HUES6 (cell line): ENCODE results near the gene IQGAP2.

ENCODE experiments used
- H3K27ac ChIP-seq: 2 replicates; pipeline ENCODE4 v1.7.0; 2013; ENCODE audit warnings: low read depth, mild to moderate bottlenecking, low read length, inconsistent platforms
- H3K27me3 ChIP-seq: 2 replicates; pipeline ENCODE4 v1.6.1; 2013; ENCODE audit warnings: low read length; ENCODE audit not compliant: control insufficient read depth, insufficient read depth
- H3K36me3 ChIP-seq: 2 replicates; pipeline ENCODE4 v1.6.1; 2013; ENCODE audit warnings: low read length; ENCODE audit not compliant: control insufficient read depth, insufficient read depth
- H3K4me1 ChIP-seq: 2 replicates; pipeline ENCODE4 v1.6.1; 2013; ENCODE audit warnings: low read length; ENCODE audit not compliant: control insufficient read depth, insufficient read depth
- H3K4me3 ChIP-seq: 2 replicates; pipeline ENCODE4 v1.5.1; 2013; ENCODE audit warnings: low read depth, low read length
- H3K9ac ChIP-seq: one replicate; pipeline ENCODE4 v1.6.1; 2013; ENCODE audit warnings: mild to moderate bottlenecking, low read length
- H3K9me3 ChIP-seq: 2 replicates; pipeline ENCODE4 v1.6.1; 2013; ENCODE audit warnings: low read depth, low read length; ENCODE audit not compliant: control insufficient read depth, insufficient read depth

IQGAP2 gene

GRCh38 chr5:76663573-76663972 is 260.5 kb downstream of the IQGAP2 start:
- Histone ChIP-seq H3K9ac (no peak overlapping the region), H3K27ac (no peak overlapping the region), H3K36me3 (peaks cover 18% of the 10 kb centered on the region; the same call in 1 of the 2 replicates), H3K27me3 (no peaks in the 10 kb centered on the region), H3K4me3 (no peak overlapping the region), H3K4me1 (no peaks in the 10 kb centered on the region; the same call in 1 of the 2 replicates), H3K9me3 (no peaks in the 10 kb centered on the region)

- Histone ChIP-seq H3K9me3 (no peaks in the 10 kb centered on the region), H3K9ac (no peak overlapping the region), H3K4me1 (no peaks in the 10 kb centered on the region; the same call in 1 of the 2 replicates), H3K27me3 (no peaks in the 10 kb centered on the region), H3K27ac (no peak overlapping the region), H3K36me3 (peaks cover 14% of the 10 kb centered on the region; the same call in 1 of the 2 replicates), H3K4me3 (no peak overlapping the region)
Measured at GRCh38 chr5:76664079-76664478, 261.0 kb downstream of the IQGAP2 start.

- no peaks in the 10 kb centered on the region for H3K9me3 ChIP-seq
- no peak overlapping the region for H3K9ac ChIP-seq
- peaks cover 20% of the 10 kb centered on the region for H3K36me3 ChIP-seq
- no peak overlapping the region for H3K4me3 ChIP-seq
- H3K27me3 ChIP-seq: no peaks in the 10 kb centered on the region
- H3K27ac ChIP-seq: no peak overlapping the region
- H3K4me1 ChIP-seq: no peaks in the 10 kb centered on the region; the same call in 1 of the 2 replicates
Measured at GRCh38 chr5:76667495-76667894, 264.4 kb downstream of the IQGAP2 start.

DNA sequence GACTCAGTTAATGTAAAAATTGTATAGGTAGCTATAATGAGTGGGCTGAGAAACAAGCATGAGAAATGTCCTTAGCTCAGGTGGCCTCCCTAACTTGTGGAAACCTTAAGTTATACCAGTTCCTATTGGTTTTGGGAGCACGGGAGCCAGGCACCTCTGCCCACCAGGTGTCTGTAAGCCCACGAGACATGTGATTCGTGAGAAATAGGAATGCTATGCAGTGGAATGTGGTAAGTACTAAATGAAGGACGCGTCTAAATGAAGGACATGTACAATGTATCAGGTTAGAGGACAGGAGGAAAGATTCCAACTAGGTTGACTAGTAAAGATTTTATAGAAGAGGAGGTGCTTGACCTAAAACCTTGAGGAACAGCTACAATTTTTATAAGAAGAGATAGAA is 266.2 kb downstream of the IQGAP2 start:
- Histone ChIP-seq H3K36me3 (peaks cover 23% of the 10 kb centered on the region), H3K9ac (no peak overlapping the region), H3K9me3 (no peaks in the 10 kb centered on the region), H3K4me1 (no peaks in the 10 kb centered on the region), H3K27me3 (no peaks in the 10 kb centered on the region), H3K4me3 (no peak overlapping the region), H3K27ac (no peak overlapping the region)

DNA sequence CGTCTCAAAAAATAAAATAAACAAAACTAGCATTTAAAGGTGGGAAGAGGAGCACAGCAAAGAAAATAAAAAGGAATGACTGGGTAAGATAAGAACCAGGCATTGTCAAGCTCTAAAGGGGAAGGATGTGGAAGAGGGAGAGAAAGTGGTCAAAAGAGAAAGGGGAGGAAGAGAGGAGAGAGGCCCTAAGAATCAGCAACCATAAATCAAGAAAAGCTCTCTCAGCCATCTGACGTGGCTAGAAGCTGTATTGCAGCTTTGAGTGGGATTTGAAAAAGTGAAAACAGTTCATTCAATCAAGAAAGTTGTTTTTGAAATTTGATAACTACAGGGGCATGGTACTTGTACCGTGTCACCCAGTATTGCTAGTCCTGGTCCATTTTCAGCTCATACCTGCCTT is 267.4 kb downstream of the IQGAP2 start:
- Histone ChIP-seq H3K36me3 (peaks cover 34% of the 10 kb centered on the region), H3K9ac (no peak overlapping the region)

DNA sequence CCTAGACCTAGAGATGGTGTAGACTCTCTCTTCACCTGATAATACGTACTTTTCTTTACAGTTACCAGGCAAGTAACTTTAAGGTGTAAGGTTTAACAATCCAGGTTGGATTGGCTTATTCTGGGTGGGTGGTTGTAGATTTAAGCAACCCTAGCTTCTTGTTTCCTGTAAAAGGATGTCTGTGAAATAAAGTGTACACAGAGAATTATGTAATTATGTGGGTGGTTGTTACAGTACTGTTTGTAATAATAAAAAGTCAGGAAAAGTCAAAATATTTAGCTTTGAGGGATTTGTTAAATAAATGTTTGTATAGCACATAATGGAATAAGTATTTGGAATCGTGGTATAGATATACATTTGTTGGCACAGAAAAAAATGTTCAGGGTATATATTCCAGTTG is 269.2 kb downstream of the IQGAP2 start:
- no peak overlapping the region for H3K27ac ChIP-seq
- no peaks in the 10 kb centered on the region for H3K27me3 ChIP-seq
- H3K9me3 ChIP-seq: no peaks in the 10 kb centered on the region
- no peak overlapping the region for H3K4me3 ChIP-seq
- no peak overlapping the region for H3K9ac ChIP-seq
- H3K4me1 ChIP-seq: no peaks in the 10 kb centered on the region
- peaks cover 37% of the 10 kb centered on the region for H3K36me3 ChIP-seq

More for the DNA sequence above, 267.4 kb downstream of the IQGAP2 start:
- H3K4me3 ChIP-seq: no peak overlapping the region
- H3K27ac ChIP-seq: no peak overlapping the region
- no peaks in the 10 kb centered on the region for H3K4me1 ChIP-seq
- H3K27me3 ChIP-seq: no peaks in the 10 kb centered on the region
- H3K9me3 ChIP-seq: no peaks in the 10 kb centered on the region

DNA sequence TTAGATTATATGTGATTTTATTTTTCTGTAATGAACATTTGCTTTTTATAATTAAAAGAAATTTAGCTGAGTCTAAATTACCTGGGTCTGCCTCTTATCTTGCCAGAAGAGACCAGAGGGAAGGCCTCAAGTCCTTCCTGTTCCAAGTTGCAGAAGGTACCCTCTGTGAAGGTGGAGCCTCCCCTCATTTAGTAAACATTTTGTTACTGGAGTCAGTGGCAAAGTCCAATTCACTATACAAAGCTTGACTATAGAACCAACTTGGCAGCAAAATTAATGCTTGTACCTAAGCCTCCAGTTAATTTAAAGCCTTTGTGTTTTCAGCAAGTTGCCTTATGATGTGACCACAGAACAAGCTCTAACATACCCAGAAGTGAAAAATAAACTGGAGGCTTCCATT is 270.0 kb downstream of the IQGAP2 start:
- no peak overlapping the region for H3K27ac ChIP-seq
- H3K9me3 ChIP-seq: no peaks in the 10 kb centered on the region
- no peaks in the 10 kb centered on the region for H3K4me1 ChIP-seq
- no peaks in the 10 kb centered on the region for H3K27me3 ChIP-seq
- no peak overlapping the region for H3K4me3 ChIP-seq
- peaks cover 39% of the 10 kb centered on the region for H3K36me3 ChIP-seq
- no peak overlapping the region for H3K9ac ChIP-seq

DNA sequence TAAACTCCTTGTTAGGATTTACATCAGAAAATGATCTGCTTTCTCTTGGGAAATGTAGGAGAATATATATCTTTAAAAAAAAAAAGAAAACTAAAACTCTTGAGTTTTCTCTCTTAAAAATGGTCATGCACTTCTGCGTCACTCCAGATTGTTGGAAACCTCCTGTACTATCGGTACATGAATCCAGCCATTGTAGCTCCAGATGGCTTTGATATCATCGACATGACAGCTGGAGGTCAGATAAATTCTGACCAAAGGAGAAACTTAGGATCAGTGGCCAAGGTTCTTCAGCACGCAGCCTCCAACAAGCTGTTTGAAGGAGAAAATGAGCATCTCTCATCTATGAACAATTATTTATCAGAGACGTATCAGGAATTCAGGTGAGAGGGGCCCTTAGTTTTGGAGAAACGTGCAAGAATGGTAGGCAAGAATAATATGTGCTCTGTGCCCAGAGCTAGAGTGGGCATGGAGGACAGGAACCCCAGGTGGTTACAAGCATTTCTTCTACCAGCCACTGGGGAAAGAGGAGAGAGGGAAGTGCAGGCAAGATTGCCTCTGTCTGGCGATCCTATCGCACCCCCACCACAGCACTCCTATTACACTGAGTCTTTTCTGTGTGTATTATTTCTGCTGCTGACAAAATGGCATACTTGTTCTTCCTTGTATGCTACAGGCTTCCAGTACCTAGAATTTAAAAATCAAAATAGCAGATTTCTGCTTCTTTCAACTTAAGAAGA is 271.4 kb downstream of the IQGAP2 start:
- Histone ChIP-seq H3K36me3 (peaks cover 36% of the 10 kb centered on the region), H3K27ac (no peak overlapping the region), H3K9me3 (no peaks in the 10 kb centered on the region), H3K27me3 (no peaks in the 10 kb centered on the region), H3K4me3 (no peak overlapping the region), H3K4me1 (no peaks in the 10 kb centered on the region), H3K9ac (no peak overlapping the region)

DNA sequence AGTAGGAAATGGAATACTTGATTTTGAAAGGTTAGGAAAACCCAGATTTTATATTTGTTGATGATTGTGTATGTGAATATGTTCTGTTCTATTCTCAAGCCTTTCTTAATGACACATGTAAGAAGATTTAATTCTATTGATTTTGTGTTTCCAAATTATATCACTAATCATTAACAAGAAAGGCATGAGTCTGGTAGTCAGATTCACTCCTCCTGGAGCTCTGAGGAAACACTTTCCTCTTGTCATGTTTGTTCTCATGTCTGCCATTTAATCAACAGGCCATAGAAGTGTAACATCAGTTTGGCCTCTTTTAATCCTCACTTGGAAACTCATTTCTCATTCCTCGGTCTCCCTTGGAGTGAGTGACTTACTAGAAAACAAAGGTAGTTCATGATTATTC is 272.3 kb downstream of the IQGAP2 start:
- Histone ChIP-seq H3K27ac (no peak overlapping the region), H3K4me3 (no peak overlapping the region), H3K4me1 (no peaks in the 10 kb centered on the region), H3K9ac (no peak overlapping the region), H3K36me3 (peaks cover 34% of the 10 kb centered on the region), H3K27me3 (no peaks in the 10 kb centered on the region), H3K9me3 (no peaks in the 10 kb centered on the region)

GRCh38 chr5:76677849-76678472 is 274.9 kb downstream of the IQGAP2 start:
- H3K27ac ChIP-seq: no peak overlapping the region
- peaks cover 22% of the 10 kb centered on the region for H3K36me3 ChIP-seq
- H3K9ac ChIP-seq: no peak overlapping the region
- no peaks in the 10 kb centered on the region for H3K9me3 ChIP-seq
- H3K4me1 ChIP-seq: no peaks in the 10 kb centered on the region
- no peak overlapping the region for H3K4me3 ChIP-seq
- no peaks in the 10 kb centered on the region for H3K27me3 ChIP-seq

GRCh38 chr5:76679231-76679630 is 276.1 kb downstream of the IQGAP2 start:
- Histone ChIP-seq H3K4me1 (no peaks in the 10 kb centered on the region), H3K9ac (no peak overlapping the region), H3K36me3 (peaks cover 26% of the 10 kb centered on the region), H3K9me3 (no peaks in the 10 kb centered on the region), H3K27ac (no peak overlapping the region), H3K27me3 (no peaks in the 10 kb centered on the region), H3K4me3 (no peak overlapping the region)
